Measurements from ENCODE around the gene ABHD12B. TPM values are rescaled to one million over a fixed set of nuclear protein-coding genes. Genes with fewer than 3 reads are reported as not detected.

ABHD12B gene
- polyA plus RNA-seq, 1 donor, result 1.6 TPM

- no peak for DNase-seq
Measured at GRCh38 chr14:50839048-50839447, 32.8 kb upstream of the ABHD12B start.

GRCh38 chr14:50839691-50840090 is 32.2 kb upstream of the ABHD12B start:
- DNase-seq, result no peak

- no peak for DNase-seq
Measured at GRCh38 chr14:50844391-50844790, 27.5 kb upstream of the ABHD12B start.

- DNase-seq, result no peak
Measured at GRCh38 chr14:50845166-50845565, 26.7 kb upstream of the ABHD12B start.

- no peak for DNase-seq
Measured at GRCh38 chr14:50846226-50846880, 25.5 kb upstream of the ABHD12B start.

GRCh38 chr14:50853891-50854290 is 18.0 kb upstream of the ABHD12B start:
- DNase-seq, result no peak

GRCh38 chr14:50854521-50854920 is 17.3 kb upstream of the ABHD12B start:
- DNase-seq, result no peak

- no peak for DNase-seq
Measured at GRCh38 chr14:50855558-50855957, 16.3 kb upstream of the ABHD12B start.

GRCh38 chr14:50856660-50857059 is 15.2 kb upstream of the ABHD12B start:
- no peak for DNase-seq

GRCh38 chr14:50859296-50859624 is 12.6 kb upstream of the ABHD12B start:
- DNase-seq, result no peak

- DNase-seq, result peak; percentile 82
Measured at GRCh38 chr14:50860478-50861086, 11.3 kb upstream of the ABHD12B start.

- DNase-seq, result no peak
Measured at GRCh38 chr14:50862036-50862570, 9.8 kb upstream of the ABHD12B start.

GRCh38 chr14:50864237-50864636 is 7.6 kb upstream of the ABHD12B start:
- DNase-seq, result no peak

- DNase-seq, result no peak
Measured at GRCh38 chr14:50864946-50865345, 6.9 kb upstream of the ABHD12B start.

- no peak for DNase-seq
Measured at GRCh38 chr14:50865391-50866076, 6.3 kb upstream of the ABHD12B start.

- DNase-seq, result no peak
Measured at GRCh38 chr14:50871228-50871627, 625 bp upstream of the ABHD12B start.

- no peak for DNase-seq
Measured at GRCh38 chr14:50874757-50875156, 2.9 kb downstream of the ABHD12B start.

- DNase-seq, result no peak
Measured at GRCh38 chr14:50875359-50876070, 3.7 kb downstream of the ABHD12B start.

GRCh38 chr14:50882932-50883826 is 11.3 kb downstream of the ABHD12B start:
- DNase-seq, result no peak

- no peak for DNase-seq
Measured at GRCh38 chr14:50883827-50884197, 12.0 kb downstream of the ABHD12B start.

- DNase-seq, result no peak
Measured at GRCh38 chr14:50887476-50887875, 15.6 kb downstream of the ABHD12B start.

GRCh38 chr14:50892255-50892654 is 20.4 kb downstream of the ABHD12B start:
- no peak for DNase-seq

All from hindlimb muscle (tissue), 1 donor.